Activated CD4-positive, alpha-beta T cell treated with anti-CD3 and anti-CD28 coated beads, Interleukin-2, amount 50 U/mL, for 48 hours (primary cell): ENCODE data around the gene EXOSC6.
"Not testable (repeated sequence)": the region's sequence is repeated elsewhere in the genome, so short reads cannot be mapped to it uniquely, and the experiment has no call there.

Experiments used
- DNase-seq, 2 experiments: peaks; one replicate each; pipeline ENCODE4 v3.0.0-alpha.2; 2020

Gene EXOSC6

DNA sequence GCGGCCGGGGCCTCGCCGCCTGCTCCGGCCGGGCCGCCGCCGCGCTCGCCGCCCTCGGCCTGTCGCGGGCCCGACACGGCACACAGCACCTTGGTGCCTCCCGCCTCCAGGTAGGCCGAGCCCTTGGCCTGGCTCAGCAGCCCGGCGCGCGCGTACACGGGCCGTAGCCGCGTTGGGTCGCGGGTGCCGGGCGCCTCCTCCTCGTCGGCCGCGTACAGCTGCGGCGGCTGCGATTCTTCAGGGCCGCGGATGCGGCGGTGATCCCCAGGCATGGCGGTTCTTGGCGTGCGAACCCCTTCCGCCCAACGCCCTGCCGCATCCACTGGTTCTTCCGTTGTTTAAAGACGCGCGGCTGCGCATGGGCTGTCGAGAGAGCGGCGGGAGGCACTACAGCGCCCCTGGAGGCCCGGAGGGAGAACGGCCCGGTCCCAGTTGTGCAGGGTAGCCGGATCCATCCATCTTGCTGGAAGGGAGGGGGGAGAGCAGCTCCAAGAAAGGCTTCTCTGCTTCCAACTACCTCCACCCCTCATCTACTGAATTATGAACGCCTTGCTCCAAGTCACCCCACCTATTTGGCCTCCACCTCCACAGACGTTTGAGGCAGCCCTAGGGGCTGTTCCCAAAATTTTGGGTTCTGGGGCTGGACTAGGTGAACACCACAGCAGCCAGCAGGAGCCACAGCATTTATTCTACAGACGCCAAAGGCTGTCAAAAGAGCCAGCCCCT lies at the start of gene EXOSC6:
Gene EXOSC6, minus strand, starts transcription at position 312 of the 726 bp plus-strand sequence. Its CDS starts 40 bp downstream, at position 272.
- peak; percentile 91 to 93 for DNase-seq

GRCh38 chr16:70301121-70301520 lies 49.4 kb upstream of the EXOSC6 start:
- no peak for DNase-seq

GRCh38 chr16:70298988-70299938 lies 47.5 kb upstream of the EXOSC6 start, which contains the start of gene DDX19B:
Gene DDX19B (plus strand): TSS chr16:70299186. CDS start chr16:70299298, 112 bp downstream.
- DNase-seq, result peak; percentile 70 to 76

DNA sequence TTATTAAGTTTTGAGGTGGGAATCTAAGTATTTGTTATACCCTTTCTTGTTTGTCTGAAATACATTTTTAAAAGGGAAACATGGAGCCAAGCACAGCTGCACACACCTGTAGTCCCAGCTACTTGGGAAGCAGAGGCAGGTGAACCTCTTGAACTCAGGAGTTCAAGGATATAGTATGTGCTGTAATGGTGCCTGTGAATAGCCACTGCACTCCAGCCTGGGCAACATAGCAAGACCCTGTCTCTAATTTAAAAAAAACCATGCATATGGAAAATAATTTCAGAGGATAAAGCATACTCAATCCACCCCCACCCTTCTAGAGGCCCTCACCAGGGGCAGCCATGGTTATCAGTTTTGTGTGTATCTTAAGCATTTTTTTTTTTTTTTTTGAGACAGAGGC lies 43.9 kb upstream of the EXOSC6 start:
- no peak for DNase-seq

DNA sequence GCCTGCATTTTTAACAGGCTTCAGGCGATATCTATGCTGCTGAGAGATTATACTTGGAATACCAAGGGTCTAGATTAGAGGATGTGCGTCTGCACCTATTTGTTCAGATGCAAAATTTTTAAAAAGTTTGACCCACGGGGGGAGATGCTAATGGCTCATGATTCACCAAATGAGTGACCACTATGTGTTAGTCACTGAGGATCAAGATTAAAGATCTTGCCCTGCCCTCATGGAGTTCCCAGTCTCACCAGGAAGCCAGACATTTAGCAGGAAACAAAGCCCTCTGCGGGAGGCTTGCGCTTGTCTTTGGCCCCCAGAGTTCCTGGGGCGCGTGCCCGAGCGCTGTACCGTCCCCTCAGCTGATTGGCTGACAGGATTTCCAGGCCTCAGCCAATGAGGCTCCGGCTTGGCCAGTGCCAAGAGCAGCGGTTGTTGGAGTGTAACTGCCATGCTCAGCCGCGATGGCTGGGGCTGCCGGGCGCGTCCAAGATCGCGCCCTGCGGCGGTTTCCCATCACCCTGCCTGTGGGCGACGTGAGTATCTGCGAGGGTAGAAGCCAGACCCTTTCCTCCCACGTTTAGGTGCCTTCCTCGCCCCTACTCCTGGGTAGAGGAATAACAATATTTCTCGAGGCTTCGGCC lies 42.8 kb upstream of the EXOSC6 start:
- DNase-seq, result no peak

- not testable (repeated sequence) for DNase-seq
Observed at GRCh38 chr16:70292148-70292547, 40.4 kb upstream of the EXOSC6 start.

- DNase-seq, result no peak
Observed at GRCh38 chr16:70290949-70291519, 39.3 kb upstream of the EXOSC6 start.

GRCh38 chr16:70289229-70290094 lies 37.7 kb upstream of the EXOSC6 start, which contains the start of gene AARS1:
Gene AARS1 (minus strand): TSS chr16:70289506. CDS start chr16:70282763, 6,743 bp downstream.
- peak; percentile 92 to 94 for DNase-seq

DNA sequence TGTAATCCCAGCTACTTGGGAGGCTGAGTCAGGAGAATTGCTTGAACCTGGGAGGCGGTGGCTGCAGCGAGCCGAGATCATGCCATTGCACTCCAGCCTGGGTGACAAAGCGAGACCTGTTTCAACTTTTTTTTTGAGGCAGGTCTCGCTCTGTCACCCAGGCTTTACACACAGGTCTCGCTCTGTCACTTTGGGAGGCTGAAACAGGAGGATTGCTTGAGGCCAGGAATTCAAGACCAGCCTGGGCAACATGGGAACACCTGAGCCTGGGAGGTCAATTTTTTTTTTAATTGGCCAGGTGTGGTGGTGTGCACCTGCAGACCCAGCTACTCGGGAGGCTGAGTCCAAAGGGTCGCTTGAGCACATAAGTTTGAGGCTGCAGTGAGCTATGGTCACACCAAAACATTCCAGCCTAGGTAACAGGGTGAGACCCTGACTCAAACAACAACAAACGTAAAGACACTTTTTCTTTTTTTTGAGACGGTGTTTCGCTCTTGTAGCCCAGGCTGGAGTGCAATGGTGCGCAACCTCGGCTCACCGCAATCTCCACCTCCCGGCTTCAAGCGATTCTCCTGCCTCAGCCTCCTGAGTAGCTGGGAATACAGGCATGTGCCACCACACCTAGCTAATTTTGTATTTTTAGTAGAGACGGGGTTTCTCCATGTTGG lies 35.7 kb upstream of the EXOSC6 start:
- DNase-seq, result not testable (repeated sequence)

DNA sequence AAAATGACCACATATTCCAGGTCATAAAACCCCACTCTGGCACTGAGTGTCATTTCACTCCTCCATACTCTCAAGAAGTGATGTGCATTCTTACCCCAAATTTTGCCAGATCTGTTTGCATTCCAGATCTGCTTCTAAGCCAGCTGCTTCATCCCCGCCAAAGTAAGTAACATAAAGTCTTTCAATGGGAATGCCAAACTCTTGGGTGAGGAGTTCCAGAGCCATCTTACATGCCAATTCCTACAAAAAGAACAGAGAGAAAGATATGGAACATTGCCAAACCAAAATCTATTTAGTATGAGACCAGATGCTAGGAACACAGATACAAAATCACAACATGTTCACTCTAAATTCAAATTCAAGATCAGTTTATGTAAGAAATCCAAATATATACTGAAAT lies 24.7 kb upstream of the EXOSC6 start:
- no peak for DNase-seq

GRCh38 chr16:70271696-70272095 lies 20.0 kb upstream of the EXOSC6 start:
- DNase-seq, result no peak

GRCh38 chr16:70270176-70270575 lies 18.4 kb upstream of the EXOSC6 start:
- no peak for DNase-seq

DNA sequence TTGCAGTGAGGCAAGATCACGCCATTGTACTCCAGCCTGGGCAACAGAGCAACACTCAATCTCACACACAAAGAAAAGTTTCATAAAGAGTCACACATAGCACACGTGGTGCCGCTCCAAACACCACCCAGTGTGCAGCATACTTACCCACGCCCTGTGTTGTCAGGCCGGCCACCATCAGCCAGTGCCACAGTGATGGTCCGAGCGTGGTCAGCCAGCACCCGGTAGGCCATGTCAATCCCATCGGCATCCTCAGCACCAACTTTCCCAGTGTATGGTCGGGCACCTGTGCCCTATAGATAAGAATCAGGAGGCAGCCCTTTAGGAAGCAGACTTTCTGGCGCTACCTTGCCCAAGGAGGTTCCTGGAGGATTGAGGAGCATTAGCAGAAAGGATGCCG lies 17.7 kb upstream of the EXOSC6 start:
- DNase-seq, result no peak

DNA sequence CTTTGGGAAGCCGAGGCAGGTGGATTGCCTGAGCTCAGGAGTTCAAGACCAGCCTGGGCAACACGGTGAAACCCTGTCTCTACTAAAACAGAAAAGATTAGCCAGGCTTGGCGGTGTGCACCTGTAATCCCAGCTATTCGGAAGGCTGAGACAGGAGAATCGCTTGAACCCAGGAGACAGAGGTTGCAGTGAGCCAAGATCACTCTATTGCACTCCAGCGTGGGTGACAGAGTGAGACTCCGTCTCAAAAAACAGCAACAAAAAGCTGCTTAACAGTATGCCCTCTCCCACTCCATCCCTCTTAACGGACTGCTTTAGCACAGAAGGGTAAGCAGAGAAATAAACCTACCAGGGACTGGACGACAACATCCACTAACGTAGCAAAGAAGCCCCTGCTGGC lies 16.2 kb upstream of the EXOSC6 start:
- DNase-seq, result not testable (repeated sequence)

DNA sequence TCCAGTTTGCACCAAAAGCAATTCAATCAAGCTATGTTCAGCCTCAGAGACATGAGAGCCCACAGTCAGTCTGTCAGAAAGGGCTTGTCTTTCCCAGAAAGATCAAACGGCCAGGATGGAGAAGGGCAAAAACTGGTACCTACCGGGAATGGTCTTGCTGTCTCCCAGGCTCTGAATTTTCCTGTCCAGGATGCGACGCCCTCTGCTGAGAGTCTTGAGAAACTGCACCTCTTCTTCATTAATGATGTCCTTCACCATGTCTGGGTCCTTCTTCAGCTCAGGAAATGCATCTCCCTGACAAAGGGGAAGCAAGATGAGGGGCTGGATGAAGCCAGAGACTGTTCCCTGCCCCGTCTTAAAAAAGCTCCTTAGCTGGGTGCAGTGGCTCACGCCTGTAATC lies 15.8 kb upstream of the EXOSC6 start:
- DNase-seq, result peak; percentile 24 to 37

DNA sequence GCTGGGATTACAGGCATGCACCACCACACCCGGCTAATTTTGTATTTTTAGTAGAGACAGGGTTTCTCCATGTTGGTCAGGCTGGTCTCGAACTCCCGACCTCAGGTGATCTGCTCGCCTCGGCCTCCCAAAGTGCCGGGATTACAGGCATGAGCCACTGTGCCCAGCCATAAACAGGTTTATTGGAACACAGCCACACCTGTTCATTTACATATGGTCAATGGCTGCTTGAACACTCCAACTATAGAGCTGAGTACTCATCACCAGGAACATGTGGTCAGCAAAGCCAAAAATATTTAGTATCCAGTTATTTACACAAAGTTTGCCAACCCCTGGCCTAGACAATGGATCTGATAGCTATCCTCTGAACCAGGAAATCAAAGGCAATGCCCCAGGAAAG lies 8.2 kb upstream of the EXOSC6 start:
- not testable (repeated sequence) for DNase-seq

GRCh38 chr16:70258946-70259345 lies 7.2 kb upstream of the EXOSC6 start:
- no peak for DNase-seq

DNA sequence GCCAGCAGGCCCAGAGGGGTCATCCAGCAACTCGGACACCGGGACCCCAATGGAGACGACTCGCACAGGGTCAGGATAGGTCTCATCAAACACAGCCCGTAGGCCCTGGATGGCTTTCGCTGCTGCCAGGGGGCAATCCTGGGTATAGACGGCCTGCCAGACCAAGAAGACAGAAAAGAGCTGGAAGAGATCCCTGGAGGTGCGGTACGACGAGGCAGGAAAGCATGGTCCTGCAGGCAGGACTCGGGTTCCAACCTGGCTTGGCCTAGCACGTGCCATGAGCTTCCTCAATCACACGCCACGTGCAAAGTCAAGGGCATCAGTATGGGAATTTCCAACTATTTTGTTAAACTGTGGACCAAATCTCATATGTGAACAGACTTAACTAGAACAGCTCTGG lies 6.3 kb upstream of the EXOSC6 start:
- no peak for DNase-seq

DNA sequence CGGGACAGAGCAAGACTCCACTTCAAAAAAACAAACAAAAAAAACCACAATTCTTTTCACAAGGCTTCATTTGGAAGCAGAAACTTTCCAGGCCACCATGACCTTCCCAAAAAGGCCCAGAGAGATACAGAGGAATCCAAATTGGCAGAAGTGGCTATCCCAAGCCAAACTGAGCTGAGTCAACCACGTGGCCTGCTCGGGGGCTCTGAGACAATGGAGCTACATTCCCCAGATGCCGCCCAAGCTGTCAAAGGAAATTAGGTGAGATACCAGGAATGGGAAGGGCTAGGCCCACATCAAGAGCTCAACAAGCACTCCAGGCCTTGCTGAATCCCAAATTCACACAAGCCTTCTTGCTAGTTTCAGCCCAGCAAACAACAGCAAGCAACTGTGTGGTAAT lies 5.7 kb upstream of the EXOSC6 start:
- DNase-seq, result no peak

GRCh38 chr16:70255574-70255973 lies 3.8 kb upstream of the EXOSC6 start:
- no peak for DNase-seq

DNA sequence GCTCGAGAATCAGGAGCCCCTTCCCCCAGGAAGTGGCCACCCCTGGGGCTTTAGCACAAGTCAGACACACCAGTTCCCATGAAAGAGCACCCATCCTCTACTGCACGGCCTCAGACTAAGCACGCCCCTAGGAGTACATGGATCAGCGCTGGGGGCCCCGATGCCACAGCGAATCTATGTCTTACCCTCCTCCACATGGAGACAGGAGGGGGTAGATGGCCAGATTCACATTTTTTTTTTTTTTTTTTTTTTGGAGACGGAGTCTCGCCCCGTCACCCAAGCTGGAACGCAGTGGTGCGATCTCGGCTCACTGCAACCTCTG lies 3.2 kb upstream of the EXOSC6 start:
- DNase-seq, result no peak
